ENCODE data around the gene FGFR1OP2.

FGFR1OP2 gene

GRCh38 chr12:27005495-27005894, 67.2 kb downstream of the FGFR1OP2 start:
- no peak for DNase-seq

DNA sequence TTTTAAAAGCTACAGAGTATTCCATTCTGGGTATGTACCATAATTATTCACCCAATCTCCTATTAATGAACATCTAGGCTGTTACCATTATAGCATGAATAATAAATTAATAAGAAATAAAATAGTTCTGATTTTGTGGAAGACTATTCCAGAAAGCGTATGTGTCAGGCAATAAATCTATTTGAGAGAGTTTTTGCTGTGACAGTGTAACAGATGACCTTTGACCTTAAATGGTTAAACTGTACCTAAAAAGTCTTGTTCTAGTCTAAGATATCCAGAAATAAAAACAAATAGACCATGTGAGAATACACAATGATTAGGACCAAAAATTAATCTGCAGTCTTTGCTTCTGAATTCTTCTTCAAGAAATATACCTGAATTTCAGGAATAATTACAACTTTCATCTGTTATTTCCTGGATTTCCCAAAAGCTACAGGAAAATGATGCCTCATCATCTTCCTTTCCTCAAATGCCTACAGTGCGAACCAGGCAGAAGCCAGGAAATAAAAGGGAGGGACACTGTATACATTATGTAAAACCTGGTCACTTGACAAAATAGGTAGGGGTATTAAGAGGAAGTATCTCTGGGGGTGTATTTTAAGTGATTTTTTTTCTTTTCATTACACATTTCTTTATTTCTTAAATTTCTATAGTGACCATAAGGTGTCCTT, 68.7 kb downstream of the FGFR1OP2 start:
- DNase-seq: no peak

- DNase-seq: no peak
Measured at GRCh38 chr12:27008081-27008480, 69.8 kb downstream of the FGFR1OP2 start.

GRCh38 chr12:27009881-27010301, 71.6 kb downstream of the FGFR1OP2 start:
- DNase-seq: no peak

GRCh38 chr12:27012239-27012981, 74.1 kb downstream of the FGFR1OP2 start:
- no peak for DNase-seq

- no peak for DNase-seq
Measured at GRCh38 chr12:27012982-27013255, 74.6 kb downstream of the FGFR1OP2 start.

GRCh38 chr12:27013611-27014084, 75.4 kb downstream of the FGFR1OP2 start:
- DNase-seq: no peak

GRCh38 chr12:27014085-27014858, 76.0 kb downstream of the FGFR1OP2 start, which contains the start of gene TM7SF3:
TSS of gene TM7SF3 (minus strand) at chr12:27014384. CDS start at chr12:27014168, 216 bp downstream.
- peak; percentile 95 for DNase-seq

- no peak for DNase-seq
Measured at GRCh38 chr12:27014859-27015729, 76.8 kb downstream of the FGFR1OP2 start.

DNA sequence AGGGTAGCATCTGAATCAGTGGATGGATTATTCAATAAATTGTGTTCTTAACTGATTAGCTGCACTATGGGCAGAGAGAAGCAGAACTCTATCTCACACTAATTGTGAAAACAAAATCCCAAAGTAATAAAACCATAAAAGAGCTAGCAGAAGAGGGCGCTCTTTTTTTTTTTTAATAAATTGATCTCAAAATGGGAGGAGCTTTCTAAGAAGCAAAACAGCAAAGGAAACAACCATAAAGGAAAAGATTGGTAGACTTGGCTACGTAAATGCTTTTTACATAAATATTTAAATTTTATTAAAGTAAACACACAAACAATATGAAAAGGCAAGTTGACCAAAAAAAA, 77.4 kb downstream of the FGFR1OP2 start:
- no peak for DNase-seq
